Stomach (tissue), 9 donors: ENCODE results near the gene NSD1. TPM values are rescaled to one million over a fixed set of nuclear protein-coding genes. Genes with fewer than 3 reads are reported as not detected.

ENCODE experiments used
- DNase-seq, 2 donors: peaks; one replicate each; pipeline versions ENCODE4 v3.0.0 to v3.0.0-alpha.2; 2013 to 2019
- H3K27ac ChIP-seq, 5 donors: fragments of 200-600 bp in 4 of 5; sonication (generic) in 4 of 5; one replicate each; pipeline ENCODE4 v1.5.1; 2013 to 2019; ENCODE audit warnings: mild to moderate bottlenecking in 1 of 5, moderate library complexity in 1 of 5
- H3K27me3 ChIP-seq, 3 donors: fragments of 200-600 bp; sonication (generic); one replicate each; pipeline ENCODE4 v1.5.1; 2017 to 2019; ENCODE audit warnings: mixed run types in 1 of 3
- H3K36me3 ChIP-seq, 4 donors: fragments of 200-600 bp; sonication (generic); 1 replicate in 3 of 4; 2 replicates in 1 of 4; pipeline ENCODE4 v1.5.1; 2016 to 2019
- H3K4me1 ChIP-seq, 4 donors: fragments of 200-600 bp; sonication (generic); one replicate each; pipeline ENCODE4 v1.5.1; 2016 to 2019
- H3K4me3 ChIP-seq, 4 donors: fragments of 200-600 bp; sonication (generic) in 3 of 4; one replicate each; pipeline ENCODE4 v1.5.1; 2016 to 2019; ENCODE audit warnings: mild to moderate bottlenecking in 1 of 4
- H3K9me3 ChIP-seq, 4 donors: fragments of 200-600 bp; sonication (generic); one replicate each; pipeline ENCODE4 v1.5.1; 2016 to 2019
- CTCF ChIP-seq, 7 experiments: fragments of 450-650 bp in 4 of 7; fragments of 200-600 bp in 3 of 7; sonication (generic) in 3 of 7; IDR thresholded peaks; one replicate each; pipeline ENCODE4 v1.5.1; 2016 to 2019; ENCODE audit warnings: antibody characterized with exemption in 7 of 7, control low read depth in 2 of 7, mild to moderate bottlenecking in 1 of 7
- EP300 ChIP-seq: sonication (generic); formaldehyde crosslinking; IDR thresholded peaks from one replicate; pipeline ENCODE4 v1.6.1; 2017; ENCODE audit warnings: antibody characterized with exemption
- POLR2A ChIP-seq, 4 donors: fragments of 450-650 bp; IDR thresholded peaks; one replicate each; pipeline ENCODE4 v1.6.1; 2016; ENCODE audit warnings: antibody characterized with exemption in 4 of 4, control low read depth in 2 of 4, mild to moderate bottlenecking in 1 of 4, moderate library complexity in 1 of 4
- POLR2AphosphoS5 ChIP-seq, 3 donors: sonication (generic); formaldehyde crosslinking; IDR thresholded peaks; one replicate each; pipeline ENCODE4 v1.6.1; 2016; ENCODE audit warnings: antibody characterized with exemption in 3 of 3
- WGBS, 5 donors: extraction: QIAGEN DNeasy Blood & Tissue Kit in 3 of 5; methylation state at CpG; one replicate each; pipeline versions ENCODE4 v1.1.5 to v1.1.7; 2013 to 2018; 5-methylcytosine and 5-hydroxymethylcytosine counted together
- intact Hi-C: fragments of 100-400 bp; cut with DNase I; formaldehyde crosslinking; loops from one replicate; pipeline ENCODE4 v1.15.1; 2023; ENCODE audit warnings: low total_unique reads
- polyA plus RNA-seq, 3 donors: library from polyadenylated mRNA; stranded (reverse); fragments of 200-250 nt; gene quantifications; one replicate each; pipeline ENCODE4 v1.2.3, GENCODE V29; 2013
- total RNA-seq, 5 donors: library from RNA; depleted of rRNA; stranded (reverse); fragments of >200 nt; gene quantifications; one replicate each; pipeline versions ENCODE4 v1.1.0 to v1.2.3, GENCODE V29; 2014 to 2016
- donor health status: healthy with polysubstance abuse.
- donor health status: Bipolar disorder and iron deficiency.
- donor health status: healthy.

NSD1 gene
- total and polyA plus RNA-seq, 8 donors: 5.1 to 69.9 (median 23.5) TPM

- no peak overlapping the region for H3K4me3 ChIP-seq
- H3K9me3 ChIP-seq: no peaks in the 10 kb centered on the region
- DNase-seq: peak in 1 of 2 donors; percentile 78
- H3K4me1 ChIP-seq: peaks cover 11 to 42% (median 34%) of the 10 kb centered on the region in 4 donors
- H3K36me3 ChIP-seq: peaks cover 0 to 5% (median under 1%) of the 10 kb centered on the region in 4 donors
- 50 to 62% (median 59%) methylated on average over 2 to 18 of the region's 18 CpGs for WGBS, 5 donors
- intact Hi-C loops: no loop called here
- peak overlapping the region; percentile 29 to 73 (median 56) for H3K27ac ChIP-seq
- TF ChIP-seq CTCF (IDR thresholded peaks at IDR 0.05) (no peak), EP300 (no peak), POLR2AphosphoS5 (IDR thresholded peaks at IDR 0.05) (no peak), POLR2A (IDR thresholded peaks at IDR 0.05) (no peak)
- peaks cover 0 to 15% (median 0%) of the 10 kb centered on the region in 3 donors for H3K27me3 ChIP-seq
Observed at GRCh38 chr5:177098470-177099141, 35.0 kb upstream of the NSD1 start.

- H3K9me3 ChIP-seq: no peaks in the 10 kb centered on the region
- H3K36me3 ChIP-seq: no peaks in the 10 kb centered on the region
- H3K27ac ChIP-seq: peak overlapping the region in 2 of 5 donors; percentile 26 to 73
- no peak for TF ChIP-seq POLR2A (IDR thresholded peaks at IDR 0.05)
- TF ChIP-seq CTCF (IDR thresholded peaks at IDR 0.05): no peak
- TF ChIP-seq POLR2AphosphoS5 (IDR thresholded peaks at IDR 0.05): no peak
- no peak for TF ChIP-seq EP300
- WGBS, 5 donors: 32 to 57% (median 38%) methylated on average over 10 to 13 of the region's 13 CpGs
- intact Hi-C loops: no loop called here
- peak in 1 of 2 donors; percentile 59 for DNase-seq
- peaks cover 8 to 36% (median 28%) of the 10 kb centered on the region in 4 donors for H3K4me1 ChIP-seq
- H3K27me3 ChIP-seq: peaks cover 0 to 25% (median 0%) of the 10 kb centered on the region in 3 donors
- no peak overlapping the region for H3K4me3 ChIP-seq
Observed at GRCh38 chr5:177099422-177100093, 34.0 kb upstream of the NSD1 start.

- intact Hi-C loops: no loop called here
- Histone ChIP-seq H3K4me1 (peaks cover 5 to 24% (median 18%) of the 10 kb centered on the region in 4 donors), H3K27ac (peak overlapping the region in 1 of 5 donors; percentile 10), H3K36me3 (no peaks in the 10 kb centered on the region), H3K27me3 (peaks cover 0 to 25% (median 0%) of the 10 kb centered on the region in 3 donors), H3K9me3 (no peaks in the 10 kb centered on the region), H3K4me3 (no peak overlapping the region)
- 40 to 61% (median 51%) methylated on average over 2 to 6 of the region's 6 CpGs for WGBS, 5 donors
- DNase-seq: no peak
- TF ChIP-seq POLR2AphosphoS5 (IDR thresholded peaks at IDR 0.05): no peak
- no peak for TF ChIP-seq EP300
- no peak for TF ChIP-seq POLR2A (IDR thresholded peaks at IDR 0.05)
- no peak for TF ChIP-seq CTCF (IDR thresholded peaks at IDR 0.05)
Observed at GRCh38 chr5:177100714-177101121, 32.9 kb upstream of the NSD1 start.

DNA sequence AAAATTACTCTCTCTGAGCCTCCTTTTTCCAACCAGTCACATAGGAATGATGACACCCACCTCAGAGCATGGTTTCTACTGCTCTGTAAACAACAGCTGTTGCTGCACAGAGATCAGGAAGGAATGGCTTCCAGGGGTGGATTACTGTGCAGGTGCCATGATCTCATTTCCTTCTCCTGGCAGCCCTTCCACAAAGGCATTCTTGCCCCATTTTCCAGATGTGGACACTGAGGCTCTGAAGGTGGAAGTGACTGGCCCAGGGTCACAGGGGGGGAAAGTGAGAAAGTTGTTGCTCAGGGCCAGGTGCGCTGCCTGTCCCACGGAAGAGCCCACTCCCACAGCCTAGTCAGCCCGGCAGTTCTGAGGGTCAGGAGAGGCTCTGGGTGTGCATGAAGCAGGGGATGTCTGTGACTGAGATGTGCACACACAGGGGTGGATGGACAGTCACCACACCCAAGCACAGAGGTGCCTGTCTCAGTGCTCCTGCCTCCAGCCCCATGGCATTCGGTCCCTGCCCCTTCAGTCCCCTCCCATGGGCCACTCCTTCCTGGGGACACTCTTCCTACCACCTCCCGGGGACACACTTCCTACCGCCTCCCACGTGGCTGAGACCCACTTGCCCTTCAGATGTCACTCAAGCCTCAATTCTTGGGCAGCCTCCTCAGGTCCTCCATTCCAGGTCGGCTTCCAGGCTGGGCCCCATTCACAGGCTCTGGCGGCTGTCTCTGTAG, 29.9 kb upstream of the NSD1 start:
- H3K27ac ChIP-seq: no peak overlapping the region
- WGBS, 5 donors: 58 to 79% (median 67%) methylated on average over 9 of the region's 9 CpGs
- H3K9me3 ChIP-seq: no peaks in the 10 kb centered on the region
- DNase-seq: no peak
- peaks cover 0 to 7% (median 4%) of the 10 kb centered on the region in 4 donors for H3K4me1 ChIP-seq
- H3K27me3 ChIP-seq: peaks cover 0 to 25% (median 0%) of the 10 kb centered on the region in 3 donors
- TF ChIP-seq POLR2A (IDR thresholded peaks at IDR 0.05) (no peak), POLR2AphosphoS5 (IDR thresholded peaks at IDR 0.05) (no peak), CTCF (IDR thresholded peaks at IDR 0.05) (no peak), EP300 (no peak)
- H3K36me3 ChIP-seq: no peaks in the 10 kb centered on the region
- no peak overlapping the region for H3K4me3 ChIP-seq
- intact Hi-C loops: no loop called here
